Astrocyte (in vitro differentiated cells and primary cell): ENCODE data around the gene TNFRSF21. TPM values are rescaled to one million over a fixed set of nuclear protein-coding genes. Genes with fewer than 3 reads are reported as not detected.

Experiments used
- DNase-seq: peaks from one replicate; pipeline ENCODE4 v3.0.0-alpha.2; 2010; ENCODE audit warnings: low read depth
- FAIRE-seq: peaks from 2 replicates; lab custom pipeline; 2011; peaks lifted over from hg19 to GRCh38; lab: Jason Lieb, UNC
- H2AFZ ChIP-seq: 2 replicates; pipeline ENCODE4 v1.6.0; 2012; ENCODE audit warnings: low read depth, low read length, inconsistent platforms
- H3K27ac ChIP-seq: 2 replicates; pipeline ENCODE4 v1.5.1; 2011; ENCODE audit warnings: low read depth, low read length, inconsistent platforms
- H3K27me3 ChIP-seq: 2 replicates; pipeline ENCODE4 v1.6.0; 2011; ENCODE audit warnings: low read length, inconsistent platforms; ENCODE audit not compliant: insufficient read depth
- H3K36me3 ChIP-seq: 2 replicates; pipeline ENCODE4 v1.5.1; 2011; ENCODE audit warnings: low read length, inconsistent platforms; ENCODE audit not compliant: insufficient read depth
- H3K4me1 ChIP-seq: 2 replicates; pipeline ENCODE4 v1.5.1; 2011; ENCODE audit warnings: low read length, inconsistent platforms; ENCODE audit not compliant: insufficient read depth
- H3K4me2 ChIP-seq: 2 replicates; pipeline ENCODE4 v1.6.0; 2012; ENCODE audit warnings: low read length, inconsistent platforms
- H3K4me3 ChIP-seq: 2 replicates; pipeline ENCODE4 v1.5.1; 2011; ENCODE audit warnings: low read depth, mild to moderate bottlenecking, low read length, inconsistent platforms; ENCODE audit not compliant: insufficient read depth
- H3K79me2 ChIP-seq: 2 replicates; pipeline ENCODE4 v1.6.0; 2012; ENCODE audit warnings: mild to moderate bottlenecking, low read length, inconsistent platforms; ENCODE audit not compliant: insufficient read depth
- H3K9ac ChIP-seq: 2 replicates; pipeline ENCODE4 v1.6.0; 2012; ENCODE audit warnings: mild to moderate bottlenecking, low read length, inconsistent platforms
- H3K9me3 ChIP-seq: 2 replicates; pipeline ENCODE4 v1.5.1; 2012; ENCODE audit warnings: low read depth, mild to moderate bottlenecking, low read length, inconsistent platforms; ENCODE audit not compliant: insufficient read depth
- H4K20me1 ChIP-seq: 2 replicates; pipeline ENCODE4 v1.6.0; 2012; ENCODE audit warnings: low read length, inconsistent platforms; ENCODE audit not compliant: insufficient read depth
- H3K27ac Mint-ChIP-seq: one replicate; pipeline ENCODE4 v1.8.0; 2021; ENCODE audit warnings: mild to moderate bottlenecking, mixed read lengths; ENCODE audit not compliant: unreplicated experiment
- H3K27me3 Mint-ChIP-seq: one replicate; pipeline ENCODE4 v1.8.0; 2021; ENCODE audit warnings: low read depth, mixed read lengths; ENCODE audit not compliant: unreplicated experiment
- H3K36me3 Mint-ChIP-seq: one replicate; pipeline ENCODE4 v1.8.0; 2021; ENCODE audit warnings: low read depth, mixed read lengths; ENCODE audit not compliant: unreplicated experiment
- H3K4me1 Mint-ChIP-seq: one replicate; pipeline ENCODE4 v1.8.0; 2021; ENCODE audit warnings: low read depth, mixed read lengths; ENCODE audit not compliant: unreplicated experiment
- H3K4me3 Mint-ChIP-seq: one replicate; pipeline ENCODE4 v1.8.0; 2021; ENCODE audit warnings: mild to moderate bottlenecking, moderate library complexity, mixed read lengths; ENCODE audit not compliant: unreplicated experiment
- H3K9me3 Mint-ChIP-seq: one replicate; pipeline ENCODE4 v1.8.0; 2021; ENCODE audit warnings: mild to moderate bottlenecking, mixed read lengths; ENCODE audit not compliant: unreplicated experiment
- EZH2 ChIP-seq: IDR thresholded peaks from 2 replicates; pipeline ENCODE4 v1.6.1; 2012; ENCODE audit warnings: mild to moderate bottlenecking, low read length, inconsistent platforms; ENCODE audit not compliant: insufficient read depth
- total RNA-seq: library from RNA; stranded (reverse); gene quantifications from 2 replicates; pipeline ENCODE4 v1.2.1, GENCODE V29; 2021
- TF ChIP-seq, protein P1 (sequence below): IDR thresholded peaks from 2 replicates; pipeline ENCODE4 v1.5.1; 2011; ENCODE audit warnings: low read depth, mild to moderate bottlenecking, inconsistent platforms, low read length, moderate library complexity; ENCODE audit not compliant: insufficient read depth

TNFRSF21 gene
- total RNA-seq, 1 donor from 2014 or later, result 244 TPM

DNA sequence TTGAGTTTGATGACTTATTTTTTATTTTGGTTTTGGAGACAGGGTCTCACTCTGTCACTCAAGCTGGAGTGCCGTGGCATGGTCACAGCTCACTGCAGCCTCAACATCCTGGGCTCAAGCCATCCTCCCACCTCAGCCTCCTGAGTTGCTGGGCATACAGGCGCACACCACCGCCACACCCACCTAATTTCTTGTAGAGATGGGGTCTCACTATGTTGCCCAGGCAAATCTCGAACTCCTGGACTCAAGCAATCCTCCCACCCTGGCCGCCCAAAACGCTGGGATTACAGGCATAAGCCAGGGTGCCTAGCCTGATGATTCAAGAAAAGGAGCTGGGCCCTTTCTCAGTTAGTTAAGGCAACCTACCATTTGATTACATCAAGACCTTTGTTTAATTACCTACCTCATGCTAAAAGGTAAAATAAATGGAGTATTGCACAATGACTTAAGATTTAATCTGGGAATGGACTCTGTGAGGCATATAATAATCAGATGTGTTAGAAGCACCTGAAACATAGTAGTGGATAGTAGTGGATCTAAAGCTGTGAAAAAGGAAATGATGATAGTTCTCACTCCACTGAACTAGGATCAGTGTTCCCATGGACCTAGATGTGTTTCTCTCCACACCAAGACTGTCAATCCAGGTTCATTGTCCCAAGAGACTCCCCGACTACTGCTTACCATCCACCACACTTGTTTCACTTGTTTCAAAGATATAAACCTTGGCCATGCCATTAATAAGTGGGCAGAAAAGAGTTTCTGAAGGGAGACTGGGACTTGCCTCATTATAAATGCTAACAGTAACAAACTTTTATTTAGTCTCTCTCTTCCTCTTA is 2.1 kb downstream of the TNFRSF21 start:
- Mint-ChIP-seq H3K27me3 (no peaks in the 10 kb centered on the region), H3K9me3 (no peaks in the 10 kb centered on the region), H3K36me3 (peaks cover 18% of the 10 kb centered on the region), H3K4me1 (peaks cover 40% of the 10 kb centered on the region), H3K27ac (peak overlapping the region; percentile 93), H3K4me3 (peak overlapping the region; percentile 99)
- no peaks in the 10 kb centered on the region for H3K9me3 ChIP-seq
- H2AFZ ChIP-seq, result peak overlapping the region; percentile 96
- H3K4me3 ChIP-seq, result peak overlapping the region; percentile 78
- H3K9ac ChIP-seq, result peak overlapping the region; percentile 84
- H3K4me1 ChIP-seq, result peaks cover 18% of the 10 kb centered on the region
- peaks cover 44% of the 10 kb centered on the region for H4K20me1 ChIP-seq
- H3K36me3 ChIP-seq, result no peaks in the 10 kb centered on the region
- TF ChIP-seq, protein P1, sequence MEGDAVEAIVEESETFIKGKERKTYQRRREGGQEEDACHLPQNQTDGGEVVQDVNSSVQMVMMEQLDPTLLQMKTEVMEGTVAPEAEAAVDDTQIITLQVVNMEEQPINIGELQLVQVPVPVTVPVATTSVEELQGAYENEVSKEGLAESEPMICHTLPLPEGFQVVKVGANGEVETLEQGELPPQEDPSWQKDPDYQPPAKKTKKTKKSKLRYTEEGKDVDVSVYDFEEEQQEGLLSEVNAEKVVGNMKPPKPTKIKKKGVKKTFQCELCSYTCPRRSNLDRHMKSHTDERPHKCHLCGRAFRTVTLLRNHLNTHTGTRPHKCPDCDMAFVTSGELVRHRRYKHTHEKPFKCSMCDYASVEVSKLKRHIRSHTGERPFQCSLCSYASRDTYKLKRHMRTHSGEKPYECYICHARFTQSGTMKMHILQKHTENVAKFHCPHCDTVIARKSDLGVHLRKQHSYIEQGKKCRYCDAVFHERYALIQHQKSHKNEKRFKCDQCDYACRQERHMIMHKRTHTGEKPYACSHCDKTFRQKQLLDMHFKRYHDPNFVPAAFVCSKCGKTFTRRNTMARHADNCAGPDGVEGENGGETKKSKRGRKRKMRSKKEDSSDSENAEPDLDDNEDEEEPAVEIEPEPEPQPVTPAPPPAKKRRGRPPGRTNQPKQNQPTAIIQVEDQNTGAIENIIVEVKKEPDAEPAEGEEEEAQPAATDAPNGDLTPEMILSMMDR, result no peak
- no peak for TF ChIP-seq EZH2
- FAIRE-seq, result no peak
- H3K27me3 ChIP-seq, result no peaks in the 10 kb centered on the region
- H3K79me2 ChIP-seq, result peaks cover 64% of the 10 kb centered on the region
- no peak overlapping the region for H3K27ac ChIP-seq
- peak overlapping the region; percentile 95 for H3K4me2 ChIP-seq
- DNase-seq, result no peak

DNA sequence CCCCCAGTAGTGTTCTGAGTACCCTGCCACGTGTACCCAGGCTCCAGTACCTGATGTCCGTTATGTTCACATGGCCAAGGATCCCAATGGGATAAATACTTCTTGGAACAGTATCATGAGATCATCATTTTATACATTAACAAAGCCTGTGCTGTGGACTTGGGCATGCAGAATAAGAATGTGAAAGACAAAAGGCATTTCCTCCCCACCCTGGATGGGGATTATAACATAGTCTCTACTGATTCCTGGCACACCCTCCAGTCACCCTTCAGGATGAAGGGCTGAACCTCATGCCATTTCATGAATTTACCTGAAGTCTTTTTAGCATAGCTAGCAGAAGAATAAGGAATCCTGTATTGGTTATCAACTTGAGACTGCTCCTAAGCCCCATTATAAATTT is 2.8 kb downstream of the TNFRSF21 start:
- Mint-ChIP-seq H3K4me1 (peaks cover 47% of the 10 kb centered on the region), H3K9me3 (no peaks in the 10 kb centered on the region), H3K36me3 (peaks cover 22% of the 10 kb centered on the region), H3K4me3 (peak overlapping the region; percentile 99), H3K27ac (peak overlapping the region; percentile 11), H3K27me3 (no peaks in the 10 kb centered on the region)
- Histone ChIP-seq H3K4me3 (no peak overlapping the region), H4K20me1 (peaks cover 50% of the 10 kb centered on the region), H3K27ac (no peak overlapping the region), H3K9me3 (no peaks in the 10 kb centered on the region), H3K79me2 (peaks cover 71% of the 10 kb centered on the region), H3K4me1 (peaks cover 18% of the 10 kb centered on the region), H3K4me2 (peak overlapping the region; percentile 95), H3K36me3 (no peaks in the 10 kb centered on the region), H3K27me3 (no peaks in the 10 kb centered on the region), H3K9ac (no peak overlapping the region), H2AFZ (no peak overlapping the region)
- no peak for FAIRE-seq
- no peak for TF ChIP-seq EZH2
- TF ChIP-seq, protein P1, result no peak
- DNase-seq, result no peak

DNA sequence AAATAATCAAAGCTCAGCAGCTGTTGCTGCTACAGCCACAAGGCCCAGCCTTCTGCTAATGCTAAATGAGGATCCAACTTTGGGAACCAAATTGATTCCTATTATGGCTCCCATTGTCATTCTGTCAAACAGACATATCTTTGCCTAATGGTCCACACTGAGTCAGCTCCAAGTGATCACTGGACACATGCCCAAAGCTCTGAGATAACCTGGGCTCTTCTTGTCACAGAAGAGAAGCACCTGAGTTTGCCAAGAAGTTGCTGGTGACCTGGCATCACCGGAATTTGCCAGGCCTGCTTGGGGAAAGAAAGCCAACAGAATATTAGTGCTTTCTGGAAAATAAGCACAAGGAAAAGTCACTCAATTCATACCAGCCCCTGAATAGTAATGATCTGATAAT is 5.8 kb downstream of the TNFRSF21 start:
- TF ChIP-seq EZH2, result no peak
- TF ChIP-seq, protein P1, result no peak
- Histone ChIP-seq H3K4me2 (no peak overlapping the region), H3K36me3 (no peaks in the 10 kb centered on the region), H3K4me1 (peaks cover 18% of the 10 kb centered on the region), H3K27ac (no peak overlapping the region), H4K20me1 (peaks cover 66% of the 10 kb centered on the region), H3K27me3 (no peaks in the 10 kb centered on the region), H3K4me3 (no peak overlapping the region), H3K9me3 (no peaks in the 10 kb centered on the region), H3K9ac (no peak overlapping the region), H2AFZ (no peak overlapping the region), H3K79me2 (peaks cover 93% of the 10 kb centered on the region)
- no peak for FAIRE-seq
- Mint-ChIP-seq H3K36me3 (peaks cover 27% of the 10 kb centered on the region), H3K4me1 (peaks cover 48% of the 10 kb centered on the region), H3K27me3 (no peaks in the 10 kb centered on the region), H3K9me3 (peaks cover 2% of the 10 kb centered on the region), H3K27ac (no peak overlapping the region), H3K4me3 (peak overlapping the region; percentile 56)
- no peak for DNase-seq
